Panc1 (cell line): ENCODE measurements around the gene CSK. TPM values are rescaled to one million over a fixed set of nuclear protein-coding genes. Genes with fewer than 3 reads are reported as not detected.

ENCODE experiments used
- ATAC-seq: fragments of 200-7000 bp; cut with Tn5 transposase; 2 replicates; pipeline ENCODE4 v1.9.1; 2020; ENCODE audit warnings: mild to moderate bottlenecking, moderate library complexity
- BruUV-seq: library from RNA; stranded (reverse); fragments of 400-500 nt; replicated peaks from 2 replicates; lab custom pipeline; 2021; lab: Mats Ljungman, UMichigan
- CTCF ChIA-PET: fragments of 300-600 bp; sonication (Branson Sonifier 250); formaldehyde crosslinking; loops from one replicate; lab custom pipeline; 2022; ENCODE audit warnings: antibody characterized with exemption; lab: Charles Lee
- POLR2A ChIA-PET: fragments of 300-600 bp; sonication (Branson Sonifier 250); formaldehyde crosslinking; loops from one replicate; lab custom pipeline; 2022; ENCODE audit warnings: antibody characterized with exemption; lab: Charles Lee
- DNase-seq: peaks from one replicate; pipeline ENCODE4 v3.0.0-alpha.2; 2010; ENCODE audit warnings: low read depth, low spot score
- H3K27ac ChIP-seq: 2 replicates; pipeline ENCODE4 v1.5.1; 2011; ENCODE audit warnings: mild to moderate bottlenecking, low read length, inconsistent platforms
- H3K27me3 ChIP-seq: fragments of 200-500 bp; sonication (Bioruptor generic); 2 replicates; pipeline ENCODE4 v1.6.0; 2014; ENCODE audit warnings: low read length, inconsistent platforms; ENCODE audit not compliant: control insufficient read depth, insufficient read depth
- H3K36me3 ChIP-seq: fragments of 200-500 bp; sonication (Bioruptor generic); 2 replicates; pipeline ENCODE4 v1.5.1; 2014; ENCODE audit warnings: inconsistent platforms, mild to moderate bottlenecking, low read length, moderate library complexity; ENCODE audit not compliant: control insufficient read depth, insufficient read depth
- H3K4me1 ChIP-seq: 2 replicates; pipeline ENCODE4 v1.5.1; 2011; ENCODE audit warnings: inconsistent platforms, mild to moderate bottlenecking, low read length, moderate library complexity; ENCODE audit not compliant: control insufficient read depth, insufficient read depth
- H3K4me3 ChIP-seq, 2 experiments: 2 replicates each; pipeline ENCODE4 v1.5.1; 2011 to 2012; ENCODE audit warnings: low read depth in 2 of 2, low read length in 2 of 2, mild to moderate bottlenecking in 2 of 2, inconsistent platforms in 1 of 2, moderate library complexity in 1 of 2
- H3K9me3 ChIP-seq: fragments of 200-500 bp; sonication (Bioruptor generic); 2 replicates; pipeline ENCODE4 v1.5.1; 2014; ENCODE audit warnings: low read depth, mild to moderate bottlenecking, inconsistent platforms, low read length, moderate library complexity; ENCODE audit not compliant: control insufficient read depth, insufficient read depth
- CTCF ChIP-seq: fragments of 450-650 bp; IDR thresholded peaks from 2 replicates; pipeline ENCODE4 v1.5.1; 2017; ENCODE audit warnings: mild to moderate bottlenecking
- POLR2AphosphoS5 ChIP-seq: IDR thresholded peaks from 2 replicates; pipeline ENCODE4 v1.6.1; 2012; ENCODE audit warnings: mild to moderate bottlenecking, low read depth, low read length, moderate library complexity
- SIN3A ChIP-seq: IDR thresholded peaks from 2 replicates; pipeline ENCODE4 v1.6.1; 2012; ENCODE audit warnings: low read depth, mild to moderate bottlenecking, low read length, moderate library complexity, borderline replicate concordance; ENCODE audit not compliant: insufficient read depth
- TCF7L2 ChIP-seq: IDR thresholded peaks from 2 replicates; pipeline ENCODE4 v1.6.1; 2011; ENCODE audit warnings: mild to moderate bottlenecking, low read depth, low read length, inconsistent platforms
- in situ Hi-C: cut with HindIII; loops from 2 replicates; pipeline ENCODE4 v1.10.0; 2016; ENCODE audit warnings: low sequenced_read_pairs, low pct_unique_long_range_greater_than_20kb
- intact Hi-C: fragments of 100-400 bp; cut with micrococcal nuclease; formaldehyde crosslinking; loops from one replicate; pipeline ENCODE4 v1.10.0; 2022; ENCODE audit not compliant: unreplicated experiment
- microRNA-seq: library from miRNA; unstranded; fragments of <30 nt; microRNA quantifications from one replicate; pipeline ENCODE4 v1.1.0, GENCODE V29; 2020; ENCODE audit not compliant: unreplicated experiment
- total RNA-seq: library from RNA; stranded (reverse); gene quantifications from one replicate; pipeline ENCODE4 v1.2.1, GENCODE V29; 2021; ENCODE audit not compliant: unreplicated experiment
- TF ChIP-seq, protein P1 (sequence below), 2 experiments: IDR thresholded peaks; 2 replicates each; pipeline ENCODE4 v1.6.1; 2011 to 2012; ENCODE audit warnings: low read depth in 2 of 2, control low read depth in 1 of 2, low read length in 1 of 2, mild to moderate bottlenecking in 1 of 2, moderate library complexity in 1 of 2; ENCODE audit not compliant: insufficient read depth in 1 of 2

Gene CSK
- total RNA-seq, 1 experiment from 2014 or later: 81.4 TPM

- H3K4me1 ChIP-seq: no peaks in the 10 kb centered on the region
- 0 out of 2 replicates have a peak, but pooled peaks have one; percentile 29 for ATAC-seq
- DNase-seq: no peak
- in situ Hi-C loops: no loop called here
- ChIA-PET POLR2A (no interaction called here), CTCF (no interaction called here)
- H3K4me3 ChIP-seq: no peak overlapping the region
- BruUV-seq: no TSS peak
- no peaks in the 10 kb centered on the region for H3K9me3 ChIP-seq
- no peak overlapping the region for H3K27ac ChIP-seq
- TF ChIP-seq TCF7L2 (no peak), POLR2AphosphoS5 (no peak), SIN3A (no peak), CTCF (no peak)
- TF ChIP-seq, protein P1, sequence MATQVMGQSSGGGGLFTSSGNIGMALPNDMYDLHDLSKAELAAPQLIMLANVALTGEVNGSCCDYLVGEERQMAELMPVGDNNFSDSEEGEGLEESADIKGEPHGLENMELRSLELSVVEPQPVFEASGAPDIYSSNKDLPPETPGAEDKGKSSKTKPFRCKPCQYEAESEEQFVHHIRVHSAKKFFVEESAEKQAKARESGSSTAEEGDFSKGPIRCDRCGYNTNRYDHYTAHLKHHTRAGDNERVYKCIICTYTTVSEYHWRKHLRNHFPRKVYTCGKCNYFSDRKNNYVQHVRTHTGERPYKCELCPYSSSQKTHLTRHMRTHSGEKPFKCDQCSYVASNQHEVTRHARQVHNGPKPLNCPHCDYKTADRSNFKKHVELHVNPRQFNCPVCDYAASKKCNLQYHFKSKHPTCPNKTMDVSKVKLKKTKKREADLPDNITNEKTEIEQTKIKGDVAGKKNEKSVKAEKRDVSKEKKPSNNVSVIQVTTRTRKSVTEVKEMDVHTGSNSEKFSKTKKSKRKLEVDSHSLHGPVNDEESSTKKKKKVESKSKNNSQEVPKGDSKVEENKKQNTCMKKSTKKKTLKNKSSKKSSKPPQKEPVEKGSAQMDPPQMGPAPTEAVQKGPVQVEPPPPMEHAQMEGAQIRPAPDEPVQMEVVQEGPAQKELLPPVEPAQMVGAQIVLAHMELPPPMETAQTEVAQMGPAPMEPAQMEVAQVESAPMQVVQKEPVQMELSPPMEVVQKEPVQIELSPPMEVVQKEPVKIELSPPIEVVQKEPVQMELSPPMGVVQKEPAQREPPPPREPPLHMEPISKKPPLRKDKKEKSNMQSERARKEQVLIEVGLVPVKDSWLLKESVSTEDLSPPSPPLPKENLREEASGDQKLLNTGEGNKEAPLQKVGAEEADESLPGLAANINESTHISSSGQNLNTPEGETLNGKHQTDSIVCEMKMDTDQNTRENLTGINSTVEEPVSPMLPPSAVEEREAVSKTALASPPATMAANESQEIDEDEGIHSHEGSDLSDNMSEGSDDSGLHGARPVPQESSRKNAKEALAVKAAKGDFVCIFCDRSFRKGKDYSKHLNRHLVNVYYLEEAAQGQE (IDR thresholded peaks at IDR 0.05; ENCODE audit: insufficient read depth in 1 of 2, low read depth in 2 of 2, low read length in 1 of 2): no peak
- intact Hi-C loops: no loop called here
- H3K36me3 ChIP-seq: peaks cover 2% of the 10 kb centered on the region
- no peaks in the 10 kb centered on the region for H3K27me3 ChIP-seq
Observed at GRCh38 chr15:74851960-74852359, 70.1 kb downstream of the CSK start.

Small RNAs within 50 kb of the gene (microRNA-seq; reads per million reads assigned to microRNA genes)
- gene MIR4513 (not detected), gene MIR6882 (3.5 reads per million, percentile 5 among the genes with 10 or more reads in this experiment)

Other genes with a start within 250 kb of the CSK start
- 12.7 TPM for gene ARID3B, start 240.9 kb upstream of the CSK start, total RNA-seq
- 69.8 TPM for gene CLK3, start 166.2 kb upstream of the CSK start, total RNA-seq
- 45.5 TPM for gene EDC3, start 86.1 kb upstream of the CSK start, total RNA-seq
- gene CYP1A1, start 56.6 kb upstream of the CSK start, total RNA-seq: 0.15 TPM
- not detected for gene CYP1A2, start 33.2 kb upstream of the CSK start, total RNA-seq
- gene LMAN1L, start 30.8 kb downstream of the CSK start, total RNA-seq: not detected
- gene CPLX3, start 44.5 kb downstream of the CSK start, total RNA-seq: not detected
- 73.3 TPM for gene ULK3, start 61.1 kb downstream of the CSK start, total RNA-seq
- gene SCAMP2, start 91.3 kb downstream of the CSK start, total RNA-seq: 121 TPM
- gene MPI, start 108.0 kb downstream of the CSK start, total RNA-seq: 45.8 TPM
- gene FAM219B, start 124.8 kb downstream of the CSK start, total RNA-seq: 68.6 TPM
- 353 TPM for gene COX5A, start 156.0 kb downstream of the CSK start, total RNA-seq
- 40.1 TPM for gene RPP25, start 174.7 kb downstream of the CSK start, total RNA-seq
- 11.2 TPM for gene SCAMP5, start 213.5 kb downstream of the CSK start, total RNA-seq
- gene PPCDC, start 241.5 kb downstream of the CSK start, total RNA-seq: 26.1 TPM